HG02571 (cell line): ENCODE data around the gene BOD1.
"Not testable (repeated sequence)": the region's sequence is repeated elsewhere in the genome, so short reads cannot be mapped to it uniquely, and the experiment has no call there.

Source experiments
- ATAC-seq: cut with Tn5 transposase; IDR thresholded peaks from one replicate; pipeline ENCODE4 v1.9.1; 2021; ENCODE audit warnings: mild to moderate bottlenecking, moderate library complexity; ENCODE audit not compliant: unreplicated experiment

BOD1 gene

GRCh38 chr5:173620784-173621183, 4.3 kb upstream of the BOD1 start:
- ATAC-seq, result no peak

GRCh38 chr5:173618927-173619519, 2.6 kb upstream of the BOD1 start:
- ATAC-seq, result no peak

DNA sequence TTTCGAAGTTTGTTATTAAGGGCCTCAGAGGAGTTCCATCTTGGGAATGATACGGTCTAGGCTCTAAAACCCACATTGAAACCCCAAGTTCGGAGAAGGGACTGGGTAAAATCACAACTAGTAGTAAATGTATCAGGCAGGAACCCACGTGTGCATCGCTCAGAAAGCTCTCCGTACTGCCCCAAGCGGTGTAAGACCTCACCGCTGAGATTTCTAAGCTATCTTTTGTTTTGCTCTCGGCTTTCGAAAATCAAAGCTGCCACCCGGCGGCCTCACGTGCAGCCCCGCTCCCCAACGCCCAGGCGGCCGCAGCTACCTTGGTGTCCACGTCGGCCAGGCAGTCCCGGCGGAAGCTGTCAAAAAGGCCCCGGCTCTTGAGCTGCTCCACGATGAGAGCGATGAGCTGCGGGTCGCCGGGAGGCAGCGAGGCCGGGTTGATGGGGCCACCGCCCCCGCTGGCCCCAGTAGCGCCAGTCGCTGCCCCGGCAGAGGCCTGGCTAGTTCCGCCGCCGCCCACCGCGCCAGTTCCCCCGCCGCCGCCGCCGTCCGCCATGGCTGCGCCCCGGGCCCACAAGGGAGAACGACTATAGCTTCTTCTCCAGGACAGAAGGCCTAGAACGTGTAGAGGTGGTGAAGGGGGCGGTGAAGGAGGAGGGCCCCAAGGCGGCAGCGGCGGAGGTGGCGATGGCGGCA, 420 bp downstream of the BOD1 start:
- peak; percentile 52 for ATAC-seq

GRCh38 chr5:173614591-173614990, 1.9 kb downstream of the BOD1 start:
- ATAC-seq, result no peak

DNA sequence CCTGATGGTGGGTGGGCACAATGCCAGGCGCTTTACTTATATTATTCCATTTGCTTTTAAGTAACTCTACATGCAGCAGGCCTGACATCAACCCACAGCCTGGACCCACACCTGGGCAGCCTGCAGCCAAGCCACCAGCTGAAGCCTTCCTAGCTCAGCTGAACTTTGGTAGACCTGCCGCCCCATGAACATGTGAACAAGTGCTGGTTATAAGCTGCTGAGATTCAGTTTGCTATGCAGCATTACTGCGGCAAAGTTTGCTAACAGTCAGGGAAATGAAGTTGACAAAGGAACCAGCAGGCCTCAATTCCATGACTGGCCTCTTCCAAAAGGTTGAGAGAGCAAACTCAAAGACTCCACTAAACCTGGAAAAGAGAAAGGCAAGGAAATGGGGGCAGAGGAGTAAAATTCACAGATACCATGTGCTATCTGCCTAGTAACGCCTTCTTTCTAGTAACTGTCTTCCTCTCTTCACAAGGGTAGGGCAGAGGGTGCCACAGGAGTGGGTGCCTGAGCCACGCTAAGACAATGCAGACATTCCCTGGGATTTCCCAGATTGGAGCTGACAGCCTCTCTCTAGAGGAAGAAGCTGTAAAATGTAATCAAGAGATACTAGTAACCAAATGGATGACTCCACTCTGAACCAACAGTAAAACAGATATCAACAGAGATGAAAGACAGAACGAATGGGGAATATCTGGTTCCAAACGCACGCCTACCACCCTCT, 2.9 kb downstream of the BOD1 start:
- no peak for ATAC-seq

DNA sequence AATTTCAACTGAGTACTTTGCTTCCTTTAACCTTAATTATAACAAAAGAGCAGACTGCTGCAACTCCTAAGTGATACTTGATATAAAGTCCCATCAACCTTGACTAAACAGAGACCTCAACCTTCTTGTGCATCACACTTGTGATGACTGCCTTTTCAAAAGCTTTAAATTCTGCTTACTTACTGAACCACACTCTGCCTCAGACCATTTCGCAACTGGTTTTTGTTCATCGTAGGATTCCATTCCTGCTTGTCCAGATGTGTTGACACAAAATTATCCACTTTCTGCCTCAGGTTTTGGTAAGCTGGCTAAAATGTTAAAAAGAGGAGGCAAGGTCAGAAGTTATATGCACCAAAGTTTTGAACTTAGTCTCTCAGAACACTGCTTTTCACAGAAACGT, 3.5 kb downstream of the BOD1 start:
- ATAC-seq, result no peak

- ATAC-seq, result no peak
Observed at GRCh38 chr5:173611706-173612105, 4.7 kb downstream of the BOD1 start.

DNA sequence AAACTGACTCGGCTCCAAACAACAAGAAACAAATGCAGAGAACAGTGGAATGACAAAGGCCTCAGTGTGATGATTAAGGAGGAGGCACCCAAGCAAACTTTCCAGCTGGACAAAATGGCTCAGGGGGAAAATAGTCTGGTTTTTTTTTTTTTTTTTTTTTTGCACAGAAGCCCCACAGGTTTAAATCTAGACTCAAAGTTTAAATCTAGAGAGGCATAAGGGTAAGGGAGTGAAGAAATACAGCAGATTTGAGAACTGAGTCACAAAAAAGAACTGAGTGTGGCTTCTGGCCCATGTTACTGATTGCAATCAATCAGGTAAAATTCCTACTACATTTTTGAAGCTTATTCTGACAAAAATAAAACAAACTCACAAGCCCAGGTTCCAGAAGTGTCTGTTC, 12.3 kb downstream of the BOD1 start:
- no peak for ATAC-seq

DNA sequence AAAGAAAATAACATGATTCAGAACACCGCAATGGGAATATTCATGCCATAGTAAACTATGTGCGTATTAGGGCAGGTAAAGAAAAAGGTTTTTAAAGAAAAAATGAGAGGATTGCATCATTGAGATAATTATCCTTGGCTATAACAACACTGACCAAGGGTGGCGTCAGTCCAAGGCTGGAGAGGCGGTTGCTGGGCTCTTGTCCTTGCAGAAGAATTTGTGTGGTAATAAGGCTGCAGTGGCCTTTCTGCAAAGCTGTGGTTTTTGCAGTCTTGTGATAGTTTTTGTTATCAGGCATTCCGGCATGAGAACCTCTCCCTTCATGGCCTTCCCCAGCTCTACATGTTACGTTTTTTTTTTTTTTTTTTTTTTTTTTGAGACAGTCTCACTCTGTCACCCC, 14.0 kb downstream of the BOD1 start:
- no peak for ATAC-seq

DNA sequence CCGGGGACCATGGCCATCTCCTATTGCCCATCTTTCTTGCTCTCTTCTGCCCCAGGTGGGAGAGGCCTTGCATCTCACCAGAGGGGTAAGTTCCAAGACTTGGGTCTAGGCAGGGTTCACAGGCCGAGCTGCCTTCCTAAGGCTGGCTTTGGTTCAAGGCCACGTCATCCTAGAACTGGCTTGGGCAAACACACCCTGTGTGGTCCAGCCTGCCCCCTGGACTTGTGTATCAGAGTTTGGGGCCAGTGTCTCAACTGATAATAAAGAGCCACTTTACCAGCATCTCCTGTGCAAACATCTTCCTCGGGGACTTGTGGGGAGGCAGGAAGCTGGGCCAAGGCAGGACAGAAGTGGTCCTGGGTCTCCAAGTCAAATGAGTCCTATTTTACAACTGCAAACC, 17.8 kb downstream of the BOD1 start:
- no peak for ATAC-seq

DNA sequence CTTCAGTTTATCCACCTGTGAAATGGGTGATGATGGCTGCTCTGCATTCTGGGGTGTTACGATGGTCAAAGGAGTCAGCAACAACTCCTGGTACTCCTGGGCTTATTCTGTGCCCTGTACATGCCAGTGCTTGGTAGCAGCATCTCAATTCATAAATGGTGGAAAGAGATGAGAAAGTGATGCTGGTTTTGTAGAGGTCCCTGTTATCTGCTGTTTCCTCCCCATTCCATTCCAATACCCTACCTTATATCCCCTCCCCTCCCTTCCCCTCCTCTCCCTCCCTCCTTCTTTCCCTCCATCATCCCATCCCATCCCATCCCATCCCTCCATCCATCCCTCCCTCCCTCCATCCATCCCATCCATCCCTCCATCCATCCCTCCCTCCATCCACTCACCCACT, 19.1 kb downstream of the BOD1 start:
- ATAC-seq, result no peak

GRCh38 chr5:173595841-173596240, 20.6 kb downstream of the BOD1 start:
- ATAC-seq, result no peak

- no peak for ATAC-seq
Observed at GRCh38 chr5:173594061-173594460, 22.4 kb downstream of the BOD1 start.

DNA sequence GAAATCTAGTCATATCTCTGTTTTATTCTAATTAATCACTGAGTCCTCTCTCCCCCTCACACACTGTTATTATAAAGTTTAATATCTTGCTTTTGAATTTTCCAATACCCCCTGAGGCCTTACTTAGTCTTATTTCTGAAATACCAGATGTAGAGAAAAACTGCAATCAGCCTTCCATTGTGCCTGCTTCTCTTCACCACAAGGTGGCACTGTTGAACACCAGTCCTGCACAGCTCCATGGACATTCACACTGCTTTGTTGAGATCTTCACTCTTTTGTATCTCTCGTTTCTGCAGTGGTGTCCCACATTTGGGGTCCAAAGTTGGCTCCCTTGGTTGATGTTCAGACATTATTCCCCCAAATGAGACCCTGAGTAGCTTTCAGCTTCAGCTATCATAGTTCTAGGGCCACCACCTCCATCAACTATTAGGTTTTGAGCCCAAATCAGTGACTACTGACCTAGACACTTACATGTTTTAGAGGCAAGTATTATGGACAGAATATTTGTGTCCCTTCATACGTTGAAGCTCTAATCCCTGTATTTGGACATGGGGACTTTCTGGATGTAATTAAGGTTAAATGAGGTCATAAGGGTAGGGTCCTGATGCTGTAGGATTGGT, 24.3 kb downstream of the BOD1 start:
- no peak for ATAC-seq

DNA sequence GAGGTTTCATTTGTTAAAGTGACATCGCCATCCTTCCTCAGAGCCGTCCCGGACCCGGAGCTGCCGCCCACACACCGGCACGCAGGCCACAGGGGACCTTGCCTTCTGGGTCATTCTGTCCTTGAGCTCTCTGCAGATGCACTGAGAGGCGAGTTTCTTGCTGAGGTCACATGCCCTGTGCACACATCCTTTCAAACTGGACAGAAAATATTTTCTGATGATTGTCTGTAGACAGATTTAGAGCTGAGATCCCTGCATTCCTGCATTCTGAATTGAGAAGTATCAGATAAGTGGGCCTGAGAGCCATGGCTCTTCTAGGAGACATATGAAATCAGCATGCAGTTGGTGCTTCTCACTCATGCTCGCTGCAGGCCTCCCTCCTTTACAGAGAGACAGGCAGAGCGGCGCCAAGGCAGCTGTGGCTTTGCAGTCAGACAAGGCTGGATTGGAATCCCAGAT, 25.4 kb downstream of the BOD1 start:
- no peak for ATAC-seq

DNA sequence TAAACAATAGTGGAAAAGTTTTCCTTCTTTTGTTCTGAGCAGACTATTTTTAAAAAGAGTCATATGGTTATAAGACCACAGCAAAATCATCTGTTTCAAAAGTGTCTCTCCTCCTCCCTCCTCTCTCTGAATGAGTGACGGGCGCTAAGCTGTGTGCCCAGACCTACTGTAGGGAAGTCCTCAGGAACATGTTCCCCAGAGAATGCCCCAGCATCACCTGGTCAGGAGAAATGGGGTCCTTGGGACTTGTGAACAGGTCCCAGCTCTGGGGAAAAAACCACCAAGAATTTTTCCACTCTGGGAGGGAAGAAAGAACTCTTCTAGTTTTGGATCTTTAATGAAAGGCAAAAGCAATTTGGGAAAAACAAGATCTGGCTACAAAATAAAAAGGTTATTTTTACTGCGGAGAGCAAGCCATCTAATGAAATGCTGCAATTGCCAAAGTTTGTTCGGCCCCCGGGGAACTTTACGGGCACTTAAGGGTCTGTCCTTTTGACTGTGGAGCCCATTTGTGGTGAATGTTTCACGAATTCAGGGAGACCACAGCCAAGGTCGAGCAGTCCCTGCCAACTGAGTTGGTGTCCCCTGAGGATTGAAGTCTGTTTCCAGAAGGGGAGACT, 25.9 kb downstream of the BOD1 start:
- ATAC-seq, result no peak

- not testable (repeated sequence) for ATAC-seq
Observed at GRCh38 chr5:173586133-173586532, 30.3 kb downstream of the BOD1 start.

DNA sequence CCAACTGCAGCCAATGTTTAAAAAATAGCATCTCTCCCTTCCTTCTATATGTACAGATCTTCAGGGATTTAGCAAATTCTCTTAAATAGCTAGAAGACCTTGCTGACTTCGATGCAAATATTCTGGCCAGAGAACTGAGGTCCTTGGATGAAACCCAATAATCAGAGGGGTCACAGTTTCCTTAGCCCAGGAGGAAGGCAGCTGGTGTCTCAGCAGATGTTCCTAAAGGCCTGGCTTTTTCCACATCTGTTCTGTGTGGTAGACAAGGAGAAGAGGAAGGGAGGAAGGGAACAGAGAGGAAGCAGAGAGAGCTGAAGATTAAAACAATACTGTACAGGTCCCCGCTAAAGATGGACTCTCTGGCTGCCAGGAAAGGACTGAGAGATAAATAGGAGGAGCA, 33.1 kb downstream of the BOD1 start:
- no peak for ATAC-seq

- ATAC-seq, result no peak
Observed at GRCh38 chr5:173582216-173583111, 34.0 kb downstream of the BOD1 start.
